ENCODE measurements around the gene SLC46A1. TPM values are rescaled to one million over a fixed set of nuclear protein-coding genes. Genes with fewer than 3 reads are reported as not detected.

The SLC46A1 gene
- total RNA-seq, 1 donor from 2014 or later: 13.0 TPM

GRCh38 chr17:28363776-28364650 lies 42.0 kb downstream of the SLC46A1 start:
- no peak for DNase-seq (ENCODE audit: low spot score)

GRCh38 chr17:28363186-28363585 lies 42.8 kb downstream of the SLC46A1 start:
- no peak for DNase-seq (ENCODE audit: low spot score)

- DNase-seq (ENCODE audit: low spot score): no peak
Observed at GRCh38 chr17:28357901-28358197, 48.2 kb downstream of the SLC46A1 start.

- peak; percentile 99 for DNase-seq (ENCODE audit: low spot score)
Observed at GRCh38 chr17:28357061-28357900, 48.7 kb downstream of the SLC46A1 start, which contains the start of gene POLDIP2. TSS of gene POLDIP2 (minus strand) at chr17:28357527. CDS start at chr17:28357448, 79 bp downstream.

GRCh38 chr17:28350271-28350670 lies 55.7 kb downstream of the SLC46A1 start:
- DNase-seq (ENCODE audit: low spot score): no peak

GRCh38 chr17:28348979-28349378 lies 57.0 kb downstream of the SLC46A1 start:
- DNase-seq (ENCODE audit: low spot score): no peak

- no peak for DNase-seq (ENCODE audit: low spot score)
Observed at GRCh38 chr17:28347261-28347891, 58.6 kb downstream of the SLC46A1 start.

- no peak for DNase-seq (ENCODE audit: low spot score)
Observed at GRCh38 chr17:28346746-28347246, 59.2 kb downstream of the SLC46A1 start.

GRCh38 chr17:28346199-28346580 lies 59.8 kb downstream of the SLC46A1 start:
- no peak for DNase-seq (ENCODE audit: low spot score)

- no peak for DNase-seq (ENCODE audit: low spot score)
Observed at GRCh38 chr17:28345419-28346198, 60.4 kb downstream of the SLC46A1 start.

Small RNA genes lying within 50 kb of the gene (microRNA-seq; reads per million reads assigned to microRNA genes)
- gene MIR4723 (ENCODE audit: borderline number of aligned reads): not detected

Other genes with a start within 250 kb of the SLC46A1 start
- 3.1 TPM for gene TMEM97, start 87.0 kb downstream of the SLC46A1 start, total RNA-seq
- gene IFT20, start 70.7 kb downstream of the SLC46A1 start, total RNA-seq: 31.3 TPM
- 61.3 TPM for gene TNFAIP1, start 70.5 kb downstream of the SLC46A1 start, total RNA-seq
- 79.3 TPM for gene POLDIP2, start 48.7 kb downstream of the SLC46A1 start, total RNA-seq
- gene SEBOX, start 41.0 kb downstream of the SLC46A1 start, total RNA-seq: not detected
- 2.1 TPM for gene VTN, start 35.9 kb downstream of the SLC46A1 start, total RNA-seq
- gene SARM1, start 34.5 kb downstream of the SLC46A1 start, total RNA-seq: 10.7 TPM
- gene SLC13A2, start 67.4 kb upstream of the SLC46A1 start, total RNA-seq: 0.10 TPM
- gene FOXN1, start 100.1 kb upstream of the SLC46A1 start, total RNA-seq: not detected
- gene UNC119, start 146.4 kb upstream of the SLC46A1 start, total RNA-seq: 23.0 TPM
- gene PIGS, start 165.3 kb upstream of the SLC46A1 start, total RNA-seq: 50.7 TPM
- gene ALDOC, start 170.7 kb upstream of the SLC46A1 start, total RNA-seq: 24.8 TPM
- 3.1 TPM for gene SPAG5, start 192.8 kb upstream of the SLC46A1 start, total RNA-seq
- 7.6 TPM for gene RSKR, start 208.0 kb upstream of the SLC46A1 start, total RNA-seq
- gene BLTP2, start 238.9 kb upstream of the SLC46A1 start, total RNA-seq: 163 TPM